Motor neuron (in vitro differentiated cells): ENCODE data around the gene SYT17. TPM values are rescaled to one million over a fixed set of nuclear protein-coding genes. Genes with fewer than 3 reads are reported as not detected.
A peak's percentile ranks its signal among the peaks of the same experiment; 100 is the strongest.

ENCODE experiments used
- ATAC-seq, 8 experiments: fragments of 200-7000 bp; cut with Tn5 transposase; replicated peaks in 6 of 8; 2 replicates each; pipeline ENCODE4 v1.8.0; 2021; ENCODE audit warnings: mild to moderate bottlenecking in 8 of 8, moderate library complexity in 8 of 8
- H3K27ac ChIP-seq, 2 donors: fragments of 250-450 bp; sonication (Bioruptor Pico); 2 replicates each; pipeline ENCODE4 v1.9.0; 2021; ENCODE audit warnings: antibody characterized with exemption in 2 of 2, mild to moderate bottlenecking in 2 of 2, moderate library complexity in 1 of 2
- H3K4me1 ChIP-seq, 2 donors: fragments of 250-450 bp; sonication (Bioruptor Pico); replicated peaks in 1 of 2; 2 replicates each; pipeline ENCODE4 v1.6.1; 2021; ENCODE audit warnings: antibody characterized with exemption in 2 of 2, mild to moderate bottlenecking in 2 of 2, moderate library complexity in 1 of 2
- H3K4me3 ChIP-seq, 5 donors: fragments of 250-450 bp; sonication (Bioruptor Pico); 2 replicates each; pipeline ENCODE4 v1.9.0; 2021; ENCODE audit warnings: antibody characterized with exemption in 5 of 5, mild to moderate bottlenecking in 5 of 5, moderate library complexity in 4 of 5
- WGBS, 10 experiments: fragments of 450-650 bp; shearing (Covaris generic); methylation state at CpG; one replicate each; pipeline ENCODE4 v1.0.0; 2022; 5-methylcytosine and 5-hydroxymethylcytosine counted together
- in situ Hi-C, 9 experiments: fragments of 400-800 bp; cut with MboI; loops; one replicate each; pipeline ENCODE4 v1.15.0; 2021; ENCODE audit warnings: low sequenced_read_pairs in 9 of 9, low pct_unique_long_range_greater_than_20kb in 2 of 9; ENCODE audit not compliant: unreplicated experiment in 9 of 9
- total RNA-seq, 8 experiments: library from RNA; unstranded; fragments of 300-600 nt; gene quantifications; 2 replicates each; pipeline versions ENCODE4 v1.2.3 to v1.2.4, GENCODE V29; 2022

SYT17 gene
- total RNA-seq, 8 experiments from 2014 or later = 0.85 to 37.4 (median 3.6) TPM

DNA sequence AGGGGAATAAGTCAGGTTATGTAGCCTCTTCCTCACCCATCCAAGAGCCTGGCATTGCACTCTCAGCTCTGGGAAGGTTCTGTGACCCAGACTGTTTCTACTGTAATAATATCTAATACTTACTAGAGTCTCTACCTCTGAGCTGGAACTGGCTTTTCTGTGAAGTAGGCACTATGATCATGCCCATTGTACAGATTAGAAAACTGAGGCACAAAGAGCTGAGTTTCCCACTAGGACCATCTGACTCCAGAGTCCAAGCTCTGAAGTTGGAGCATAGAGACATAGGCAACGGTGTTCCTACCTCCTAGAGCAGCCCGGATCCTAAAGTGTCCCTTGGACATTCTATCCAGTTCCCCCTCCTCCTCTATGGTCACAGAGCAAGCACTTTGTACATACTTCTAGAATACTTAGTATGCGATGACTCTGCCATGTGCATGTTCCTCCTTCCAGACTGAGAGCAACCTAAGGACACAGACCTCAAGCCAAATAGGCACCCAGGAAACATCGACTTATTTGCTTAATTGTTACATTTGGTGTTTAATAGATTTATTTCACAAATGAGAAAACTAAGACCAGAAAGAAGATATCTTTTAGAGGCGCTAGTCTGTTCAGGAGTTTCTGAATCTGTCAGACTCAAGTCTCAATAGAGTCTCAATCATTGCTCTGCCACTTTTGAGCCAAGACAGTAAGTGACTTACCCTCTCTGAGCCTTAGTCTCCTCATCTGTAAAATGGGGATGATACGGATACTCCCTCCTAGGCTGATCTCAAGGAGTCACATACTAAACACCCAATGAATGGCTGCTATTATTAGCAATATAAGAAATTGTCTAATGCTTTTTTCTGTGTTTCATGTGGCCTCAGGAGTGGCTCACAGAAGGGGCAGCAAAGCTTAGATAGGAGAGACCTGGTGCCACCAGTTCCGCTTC lies 121.1 kb downstream of the SYT17 start:
- WGBS, 10 experiments = 11 to 93% (median 60%) methylated on average over 1 to 6 of the region's 7 CpGs; no CpG with 5 or more reads in 1 of the 10 experiments
- Histone ChIP-seq H3K4me1 (peaks cover 25 to 29% of the 10 kb centered on the region in 2 donors), H3K4me3 (no peak overlapping the region), H3K27ac (peak overlapping the region in 1 of 2 donors; percentile 60)
- ATAC-seq = no peak
- in situ Hi-C loops = no loop called here

DNA sequence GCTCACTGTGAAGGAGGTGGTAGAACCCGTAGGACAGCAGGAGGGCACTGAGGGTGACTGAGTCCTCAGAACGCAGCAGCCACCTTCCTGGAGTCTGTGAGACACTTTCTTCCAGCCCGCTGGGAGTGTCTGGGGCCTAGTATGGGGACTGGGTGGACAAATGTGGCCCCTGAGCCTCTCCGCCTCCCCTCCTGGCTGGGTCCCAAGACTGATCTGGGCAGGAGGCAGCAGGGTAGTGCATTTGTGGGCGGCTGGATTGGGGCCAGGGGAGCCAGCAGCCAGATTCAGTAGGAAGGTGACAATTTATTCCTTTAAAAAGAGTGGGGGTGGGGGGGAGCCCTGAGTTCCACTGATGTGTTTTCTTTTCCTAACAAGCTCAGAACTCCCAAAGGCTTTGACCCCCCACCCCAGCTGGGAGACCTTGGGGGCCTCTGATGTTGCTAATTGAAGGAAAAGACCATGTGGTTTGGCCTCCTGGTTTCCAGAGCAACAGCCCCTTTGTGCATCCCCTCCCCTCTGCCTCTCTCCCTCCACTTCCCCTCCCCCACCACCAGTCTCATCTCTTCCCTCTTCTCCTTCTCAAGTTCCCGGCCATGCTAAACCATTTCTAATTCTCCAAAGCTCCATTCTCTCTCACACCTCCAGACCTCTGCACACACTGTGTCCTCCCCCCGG lies 121.9 kb downstream of the SYT17 start:
- WGBS, 10 experiments = 0 to 50% (median 29%) methylated on average over 1 to 4 of the region's 7 CpGs; no CpG with 5 or more reads in 2 of the 10 experiments
- Histone ChIP-seq H3K4me3 (no peak overlapping the region), H3K27ac (peak overlapping the region in 1 of 2 donors; percentile 60), H3K4me1 (peaks cover 25 to 29% of the 10 kb centered on the region in 2 donors)
- in situ Hi-C loops = no loop called here
- ATAC-seq = peak in 5 of 8 experiments; percentile 62 to 76 (median 69)

DNA sequence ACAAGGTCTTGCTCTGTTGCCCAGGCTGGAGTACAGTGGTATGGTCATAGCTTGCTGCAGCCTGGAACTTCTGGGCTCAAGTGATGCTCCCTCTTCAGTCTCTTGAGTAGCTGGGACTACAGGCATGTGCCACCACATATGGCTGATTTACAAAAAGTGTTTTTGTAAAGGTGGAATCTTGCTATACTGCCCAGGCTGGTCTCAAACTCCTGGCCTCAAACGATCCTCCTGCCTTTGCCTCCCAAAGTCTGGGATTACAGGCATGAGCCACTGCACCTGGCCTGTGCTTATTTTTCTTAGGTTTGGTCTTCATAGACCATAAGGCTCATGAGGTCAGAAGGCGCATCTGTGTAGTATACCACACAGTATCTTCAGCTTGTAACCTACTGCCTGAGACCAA lies 122.8 kb downstream of the SYT17 start:
- peak in 1 of 8 experiments; percentile 4 for ATAC-seq
- Histone ChIP-seq H3K27ac (no peak overlapping the region), H3K4me1 (peaks cover 25 to 29% of the 10 kb centered on the region in 2 donors), H3K4me3 (no peak overlapping the region)
- WGBS, 10 experiments = 20 to 58% (median 46%) methylated on average over 1 to 2 of the region's 2 CpGs; no CpG with 5 or more reads in 3 of the 10 experiments
- in situ Hi-C loops = no loop called here

DNA sequence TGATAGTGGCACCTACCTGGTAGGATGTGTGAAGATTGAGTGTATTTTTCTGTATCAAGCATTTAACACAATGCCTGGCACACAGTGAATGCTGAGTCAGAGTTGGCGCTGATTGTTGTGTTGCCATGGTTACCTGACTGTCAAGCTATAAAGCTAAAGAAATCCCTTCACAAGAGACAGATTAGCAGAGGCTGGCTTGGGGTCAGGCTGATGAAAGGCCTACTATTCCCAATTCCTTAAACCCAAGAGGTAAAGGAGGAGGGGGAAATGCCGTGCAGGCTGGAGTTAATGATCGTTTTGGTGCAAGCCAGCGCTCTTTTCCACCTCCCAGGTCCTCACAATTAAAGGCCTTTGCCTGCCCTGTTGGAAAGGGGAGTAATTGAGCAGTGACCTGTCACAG lies 123.4 kb downstream of the SYT17 start:
- in situ Hi-C loops = no loop called here
- Histone ChIP-seq H3K4me3 (no peak overlapping the region), H3K27ac (peak overlapping the region in 1 of 2 donors; percentile 28), H3K4me1 (peaks cover 25 to 29% of the 10 kb centered on the region in 2 donors)
- ATAC-seq = peak in 6 of 8 experiments; percentile 18 to 86 (median 80)
- 0 to 13% (median 6%) methylated on average over 2 to 4 of the region's 4 CpGs; no CpG with 5 or more reads in 4 of the 10 experiments for WGBS, 10 experiments

DNA sequence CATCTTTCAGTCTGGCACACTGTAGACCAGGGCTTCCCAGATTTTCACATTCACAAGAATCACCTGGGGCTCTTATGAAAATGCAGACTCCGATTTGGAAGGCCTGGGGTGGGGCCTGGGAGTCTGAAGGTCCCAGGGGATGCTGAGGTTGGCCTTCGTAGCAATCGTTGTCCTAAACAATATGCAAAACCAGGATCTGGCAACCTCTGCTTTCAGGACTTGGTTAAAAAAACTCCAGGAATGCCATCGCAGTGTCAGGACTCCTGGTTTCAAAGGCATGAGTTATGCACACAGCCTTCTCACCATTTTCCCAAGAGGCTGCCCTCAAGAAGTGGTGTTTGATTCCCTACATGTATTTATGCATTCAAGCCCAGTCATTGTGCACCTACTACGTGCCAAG lies 124.1 kb downstream of the SYT17 start:
- ATAC-seq = no peak
- WGBS, 10 experiments = 0 to 63% (median 19%) methylated on average over 1 to 4 of the region's 5 CpGs; no CpG with 5 or more reads in 4 of the 10 experiments
- H3K4me3 ChIP-seq = no peak overlapping the region
- peak overlapping the region in 1 of 2 donors; percentile 28 for H3K27ac ChIP-seq
- in situ Hi-C loops = no loop called here
- peaks cover 25 to 29% of the 10 kb centered on the region in 2 donors for H3K4me1 ChIP-seq

DNA sequence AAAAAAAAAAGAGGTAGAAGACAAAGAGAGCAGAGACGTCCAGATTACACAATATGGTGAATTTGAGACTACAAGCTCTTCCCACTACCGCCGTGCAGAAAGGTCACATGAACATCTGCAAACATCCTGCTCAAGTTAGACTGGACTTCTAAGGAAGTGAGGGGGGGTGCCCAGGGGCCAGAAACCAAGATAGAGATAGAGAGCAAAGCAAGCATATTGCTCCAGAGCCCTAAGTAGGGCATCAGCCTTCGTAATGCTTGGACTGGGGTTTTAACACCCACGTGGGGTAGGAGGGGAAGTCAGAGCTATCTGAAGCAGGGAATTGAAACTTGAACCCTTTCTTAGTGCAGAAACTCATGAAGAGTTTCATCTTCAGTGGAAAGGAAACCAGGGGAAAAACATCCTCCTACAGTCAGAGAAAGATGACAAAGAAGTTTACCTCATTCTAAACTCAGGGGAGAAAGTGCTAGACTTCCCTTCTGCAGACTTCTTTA lies 126.2 kb downstream of the SYT17 start:
- in situ Hi-C loops = no loop called here
- no peak for ATAC-seq
- 0 to 94% (median 61%) methylated on average over 1 to 5 of the region's 5 CpGs; no CpG with 5 or more reads in 1 of the 10 experiments for WGBS, 10 experiments
- Histone ChIP-seq H3K27ac (no peak overlapping the region), H3K4me3 (no peak overlapping the region), H3K4me1 (peaks cover 25 to 29% of the 10 kb centered on the region in 2 donors)

DNA sequence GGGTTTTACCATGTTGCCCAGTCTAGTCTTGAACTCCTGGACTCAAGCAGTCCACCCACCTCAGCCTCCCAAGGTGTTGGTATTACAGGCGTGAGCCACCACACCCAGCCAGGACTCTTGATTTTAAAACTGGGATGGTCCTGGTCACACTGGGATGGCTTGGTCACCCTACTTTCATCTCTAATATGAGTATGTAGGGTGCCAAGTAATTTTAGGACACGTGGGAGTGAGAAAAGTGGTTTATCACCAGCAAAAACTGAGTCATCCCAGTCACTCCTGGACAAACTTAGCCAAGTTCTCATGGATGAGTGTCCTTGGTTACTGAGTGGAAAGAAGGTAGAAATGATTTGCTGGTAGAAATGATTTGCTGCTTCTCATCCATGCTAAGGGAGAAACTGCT lies 127.4 kb downstream of the SYT17 start:
- in situ Hi-C loops = no loop called here
- no peak overlapping the region for H3K27ac ChIP-seq
- no peak overlapping the region for H3K4me3 ChIP-seq
- no peak for ATAC-seq
- 0 to 100% (median 40%) methylated on average over 1 of the region's 2 CpGs; no CpG with 5 or more reads in 6 of the 10 experiments for WGBS, 10 experiments
- peaks cover 17 to 19% of the 10 kb centered on the region in 2 donors for H3K4me1 ChIP-seq

DNA sequence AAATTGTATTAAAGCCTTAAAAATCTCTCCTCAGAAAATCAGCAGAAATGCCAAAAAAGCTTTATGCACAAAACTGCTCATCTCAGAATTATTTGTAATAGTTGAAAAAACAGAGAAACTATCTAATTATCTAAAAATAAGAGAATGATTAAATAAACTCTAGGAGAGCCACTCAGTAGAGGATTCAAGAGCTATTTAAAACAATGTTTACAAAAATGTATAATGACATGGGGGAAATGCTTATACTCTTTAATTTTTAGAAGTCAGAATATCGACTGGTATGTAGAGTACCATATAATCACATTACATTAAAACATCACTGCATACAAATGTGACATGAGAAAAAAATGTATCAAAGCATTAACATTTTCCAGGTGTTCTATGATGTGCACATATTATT lies 129.4 kb downstream of the SYT17 start:
- WGBS, 10 experiments = 0 to 100% (median 76%) methylated on average over 1 of the region's 1 CpG; no CpG with 5 or more reads in 4 of the 10 experiments
- Histone ChIP-seq H3K4me1 (peaks cover 0 to 2% of the 10 kb centered on the region in 2 donors), H3K27ac (no peak overlapping the region), H3K4me3 (no peak overlapping the region)
- in situ Hi-C loops = no loop called here
- ATAC-seq = no peak

DNA sequence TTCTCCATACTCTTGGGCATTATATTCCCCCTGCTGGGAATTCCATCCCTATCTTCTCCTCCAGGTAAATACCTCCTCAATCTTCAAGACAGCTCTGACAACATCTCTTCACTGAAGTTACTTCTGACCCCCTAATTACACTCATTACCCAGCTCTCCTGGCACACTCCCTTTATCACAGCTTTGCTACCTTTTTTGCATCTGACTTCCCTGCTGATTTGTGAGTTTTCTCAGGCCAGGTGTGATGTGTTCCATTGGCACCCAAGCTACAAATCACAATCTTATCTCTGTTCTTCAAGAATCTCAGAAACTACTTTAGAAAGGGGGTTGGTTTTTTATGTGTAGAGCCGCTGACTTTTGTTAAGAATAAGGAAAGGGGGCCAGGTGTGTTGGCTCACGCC lies 131.5 kb downstream of the SYT17 start:
- ATAC-seq = no peak
- 0 to 100% (median 97%) methylated on average over 1 to 2 of the region's 2 CpGs; no CpG with 5 or more reads in 6 of the 10 experiments for whole genome bisulfite sequencing, 10 experiments
- in situ Hi-C loops = no loop called here
- no peaks in the 10 kb centered on the region for H3K4me1 ChIP-seq
- no peak overlapping the region for H3K27ac ChIP-seq
- no peak overlapping the region for H3K4me3 ChIP-seq

DNA sequence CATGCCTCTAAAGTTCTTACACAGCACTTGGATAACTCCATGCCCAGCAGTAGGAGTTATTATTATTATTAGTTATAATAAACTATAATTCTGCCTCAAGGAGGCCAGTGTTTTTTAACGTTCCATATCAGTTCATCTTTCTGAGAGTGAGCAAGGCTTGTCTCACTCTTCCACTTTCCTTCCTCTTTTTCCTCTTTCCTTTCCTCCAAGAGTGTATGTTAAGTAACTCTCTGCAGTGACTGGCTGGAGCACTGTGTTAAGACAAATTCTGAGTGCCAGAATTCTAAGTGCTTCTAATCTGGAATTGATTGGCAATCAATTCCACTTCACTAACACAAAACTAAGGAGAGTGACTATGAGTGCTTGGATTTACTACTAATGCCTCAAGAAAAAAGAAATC lies 133.9 kb downstream of the SYT17 start:
- H3K4me3 ChIP-seq = no peak overlapping the region

DNA sequence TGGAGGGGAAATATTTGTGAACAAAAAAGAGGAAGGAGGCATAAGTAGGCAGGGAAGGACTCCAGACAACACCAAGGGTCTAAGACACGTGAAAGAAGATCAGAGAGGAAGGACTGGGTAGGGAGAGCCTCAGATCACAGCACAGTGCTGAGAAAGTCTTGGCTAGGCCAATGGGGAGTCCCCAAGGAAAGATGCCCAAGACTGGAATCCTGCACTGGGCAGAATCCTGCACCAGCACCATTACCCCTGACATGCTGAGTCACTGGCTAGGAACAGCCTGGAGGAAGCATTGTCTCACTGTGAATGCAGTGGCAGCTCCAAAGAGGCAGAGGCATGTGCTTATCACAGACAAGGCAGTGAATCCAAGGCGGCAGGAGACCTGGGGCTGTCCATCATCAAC lies 136.7 kb downstream of the SYT17 start:
- no peaks in the 10 kb centered on the region for H3K4me1 ChIP-seq
- H3K4me3 ChIP-seq = no peak overlapping the region
- no peak overlapping the region for H3K27ac ChIP-seq
- 0 to 100% (median 60%) methylated on average over 1 of the region's 2 CpGs; no CpG with 5 or more reads in 3 of the 10 experiments for WGBS, 10 experiments
- peak in 6 of 8 experiments; percentile 30 to 99 (median 93) for ATAC-seq
- in situ Hi-C loops = no loop called here

More for the DNA sequence above, 133.9 kb downstream of the SYT17 start:
- in situ Hi-C loops = no loop called here
- no peak for ATAC-seq
- Histone ChIP-seq H3K4me1 (no peaks in the 10 kb centered on the region), H3K27ac (no peak overlapping the region)
- WGBS, 10 experiments = 0 to 50% (median 0%) methylated on average over 1 of the region's 1 CpG; no CpG with 5 or more reads in 5 of the 10 experiments

DNA sequence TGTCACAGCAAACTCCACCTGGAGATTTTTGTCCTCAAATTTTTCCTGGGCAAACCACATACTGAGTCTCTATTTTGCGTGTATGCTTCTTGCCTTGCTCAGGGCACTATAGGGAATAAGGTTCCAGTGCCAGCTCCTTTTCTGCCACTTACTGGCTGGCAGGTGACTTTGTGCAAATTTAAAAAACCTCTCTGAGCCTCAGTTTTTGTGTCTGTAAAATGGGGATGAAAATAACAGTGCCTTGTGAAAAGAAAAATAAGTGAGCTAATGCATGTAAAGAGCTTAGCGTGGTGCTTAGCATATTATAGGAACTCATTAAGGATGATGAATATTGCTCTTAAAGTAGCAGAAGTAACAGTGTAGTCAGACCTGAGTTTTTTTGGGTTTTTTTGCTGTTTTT lies 137.4 kb downstream of the SYT17 start:
- Histone ChIP-seq H3K4me3 (no peak overlapping the region), H3K27ac (no peak overlapping the region), H3K4me1 (no peaks in the 10 kb centered on the region)
- in situ Hi-C loops = no loop called here
- 36 to 100% (median 76%) methylated on average over 1 to 2 of the region's 2 CpGs; no CpG with 5 or more reads in 4 of the 10 experiments for WGBS, 10 experiments
- no peak for ATAC-seq
